ENCODE measurements around the gene GPC6. TPM values are rescaled to one million over a fixed set of nuclear protein-coding genes. Genes with fewer than 3 reads are reported as not detected.

Gene GPC6
- total and polyA plus RNA-seq, 12 donors: 0.15 to 5.4 (median 2.5) TPM

DNA sequence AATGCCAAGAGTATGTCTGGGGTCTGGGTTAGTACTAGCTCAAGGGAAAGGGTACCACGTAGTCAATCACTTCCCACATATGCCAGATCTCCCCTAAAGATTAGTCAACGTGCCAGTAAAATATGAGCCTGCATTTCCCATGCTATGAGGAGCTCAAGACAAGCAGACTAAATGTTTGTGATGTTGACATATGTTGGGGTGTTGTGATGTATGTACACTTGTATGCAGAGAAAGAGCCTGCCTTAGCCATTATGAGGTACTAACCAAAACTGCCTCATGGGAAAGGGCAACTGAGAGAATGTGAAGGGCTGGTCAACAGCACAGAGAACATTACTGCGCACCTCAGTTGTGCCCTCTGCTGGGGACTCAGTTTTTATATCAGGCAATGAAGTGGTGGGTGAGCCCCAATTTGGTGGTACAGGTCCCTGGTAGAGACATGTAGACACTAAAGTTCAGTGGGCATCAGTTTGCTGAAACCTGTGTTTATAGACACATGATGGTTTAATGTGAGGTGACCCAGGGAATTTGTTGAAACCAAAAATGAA, 965.9 kb downstream of the GPC6 start:
- TF ChIP-seq, protein P1, sequence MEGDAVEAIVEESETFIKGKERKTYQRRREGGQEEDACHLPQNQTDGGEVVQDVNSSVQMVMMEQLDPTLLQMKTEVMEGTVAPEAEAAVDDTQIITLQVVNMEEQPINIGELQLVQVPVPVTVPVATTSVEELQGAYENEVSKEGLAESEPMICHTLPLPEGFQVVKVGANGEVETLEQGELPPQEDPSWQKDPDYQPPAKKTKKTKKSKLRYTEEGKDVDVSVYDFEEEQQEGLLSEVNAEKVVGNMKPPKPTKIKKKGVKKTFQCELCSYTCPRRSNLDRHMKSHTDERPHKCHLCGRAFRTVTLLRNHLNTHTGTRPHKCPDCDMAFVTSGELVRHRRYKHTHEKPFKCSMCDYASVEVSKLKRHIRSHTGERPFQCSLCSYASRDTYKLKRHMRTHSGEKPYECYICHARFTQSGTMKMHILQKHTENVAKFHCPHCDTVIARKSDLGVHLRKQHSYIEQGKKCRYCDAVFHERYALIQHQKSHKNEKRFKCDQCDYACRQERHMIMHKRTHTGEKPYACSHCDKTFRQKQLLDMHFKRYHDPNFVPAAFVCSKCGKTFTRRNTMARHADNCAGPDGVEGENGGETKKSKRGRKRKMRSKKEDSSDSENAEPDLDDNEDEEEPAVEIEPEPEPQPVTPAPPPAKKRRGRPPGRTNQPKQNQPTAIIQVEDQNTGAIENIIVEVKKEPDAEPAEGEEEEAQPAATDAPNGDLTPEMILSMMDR (IDR thresholded peaks at IDR 0.05): peak in 8 of 9 donors; percentile 16 to 51 (median 37)
- WGBS, 2 donors: 81 to 83% methylated on average over 3 of the region's 3 CpGs
- Histone ChIP-seq H3K9me3 (no peaks in the 10 kb centered on the region), H3K27me3 (no peaks in the 10 kb centered on the region), H3K27ac (no peak overlapping the region), H3K4me1 (peaks cover 0 to 5% (median 0%) of the 10 kb centered on the region in 9 donors), H3K36me3 (no peaks in the 10 kb centered on the region), H3K4me3 (no peak overlapping the region)
- intact Hi-C loops (cut with DNase I): loop anchor here in 1 of 10 donors (5.0 kb wide), 1 partner anchor 155 kb away; no protein-coding TSS in a partner anchor
- ATAC-seq (peak in 1 of 8 donors; percentile 57), DNase-seq (peak in 1 of 2 donors; percentile 9)

GRCh38 chr13:94195715-94196114, 969.1 kb downstream of the GPC6 start:
- no peaks in the 10 kb centered on the region for H3K36me3 ChIP-seq
- no peak for ATAC-seq
- H3K27me3 ChIP-seq: no peaks in the 10 kb centered on the region
- WGBS, 2 donors: 83 to 84% methylated on average over 2 of the region's 2 CpGs
- intact Hi-C loops (cut with DNase I): no loop called here
- no peak overlapping the region for H3K27ac ChIP-seq
- TF ChIP-seq, protein P1 (IDR thresholded peaks at IDR 0.05): no peak
- no peaks in the 10 kb centered on the region for H3K9me3 ChIP-seq
- no peak overlapping the region for H3K4me3 ChIP-seq
- peaks cover 0 to 5% (median 0%) of the 10 kb centered on the region in 9 donors for H3K4me1 ChIP-seq
- no peak for DNase-seq

- no peak overlapping the region for H3K27ac ChIP-seq
- no peak overlapping the region for H3K4me3 ChIP-seq
- H3K36me3 ChIP-seq: no peaks in the 10 kb centered on the region
- WGBS, 2 donors: 82 to 86% methylated on average over 5 of the region's 5 CpGs
- peaks cover 0 to 5% (median 0%) of the 10 kb centered on the region in 9 donors for H3K4me1 ChIP-seq
- H3K9me3 ChIP-seq: no peaks in the 10 kb centered on the region
- ATAC-seq (no peak), DNase-seq (no peak)
- intact Hi-C loops (cut with DNase I): no loop called here
- TF ChIP-seq, protein P1 (IDR thresholded peaks at IDR 0.05): no peak
- no peaks in the 10 kb centered on the region for H3K27me3 ChIP-seq
Observed at GRCh38 chr13:94196413-94196812, 969.8 kb downstream of the GPC6 start.

- 57 to 61% methylated on average over 4 of the region's 4 CpGs for WGBS, 2 donors
- H3K4me1 ChIP-seq: peaks cover 0 to 5% (median 0%) of the 10 kb centered on the region in 9 donors
- intact Hi-C loops (cut with DNase I): no loop called here
- ATAC-seq (no peak), DNase-seq (no peak)
- no peaks in the 10 kb centered on the region for H3K9me3 ChIP-seq
- no peaks in the 10 kb centered on the region for H3K27me3 ChIP-seq
- H3K4me3 ChIP-seq: no peak overlapping the region
- H3K36me3 ChIP-seq: no peaks in the 10 kb centered on the region
- TF ChIP-seq, protein P1 (IDR thresholded peaks at IDR 0.05): no peak
- no peak overlapping the region for H3K27ac ChIP-seq
Observed at GRCh38 chr13:94198681-94199080, 972.1 kb downstream of the GPC6 start.

Measured in heart right ventricle (tissue), 16 donors.